Ovary (tissue), 3 donors: ENCODE results near the gene C16orf54.
"Not testable (repeated sequence)": the region's sequence is repeated elsewhere in the genome, so short reads cannot be mapped to it uniquely, and the experiment has no call there.

Experiments used
- CTCF ChIP-seq, 3 donors: fragments of 450-650 bp in 2 of 3; fragments of 200-600 bp in 1 of 3; IDR thresholded peaks; one replicate each; pipeline versions ENCODE4 v1.5.1 to v1.8.0; 2016 to 2022; ENCODE audit warnings: antibody characterized with exemption in 3 of 3, mild to moderate bottlenecking in 1 of 3
- POLR2A ChIP-seq: fragments of 450-650 bp; IDR thresholded peaks from one replicate; pipeline ENCODE4 v1.6.1; 2017; ENCODE audit warnings: antibody characterized with exemption, mild to moderate bottlenecking, moderate library complexity
- donor health status: DM: no; HTN: no; CAD: no.

DNA sequence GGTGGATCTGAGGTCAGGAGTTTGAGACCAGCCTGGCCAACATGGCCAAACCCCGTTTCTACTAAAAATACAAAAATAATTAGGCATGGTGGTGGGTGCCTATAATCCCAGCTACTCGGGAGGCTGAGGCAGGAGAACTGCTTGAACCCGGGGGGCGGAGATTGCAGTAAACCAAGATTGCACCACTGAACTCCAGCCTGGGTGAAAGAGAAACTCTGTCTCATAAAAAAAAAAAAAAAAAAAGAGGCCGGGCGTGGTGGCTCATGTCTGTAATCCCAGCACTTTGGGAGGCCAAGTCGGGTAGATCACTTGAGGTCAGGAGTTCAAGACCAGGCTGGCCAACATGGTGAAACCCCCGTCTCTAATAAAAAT, 15.5 kb upstream of the C16orf54 start:
- not testable (repeated sequence) for TF ChIP-seq CTCF (IDR thresholded peaks at IDR 0.05); POLR2A
